ENCODE measurements around the gene CLOCK.

CLOCK gene

GRCh38 chr4:55393461-55394320 is 153.0 kb downstream of the CLOCK start:
- no peak overlapping the region for H3K4me3 ChIP-seq (ENCODE audit: low read depth, low read length)
- TF ChIP-seq, protein P1, sequence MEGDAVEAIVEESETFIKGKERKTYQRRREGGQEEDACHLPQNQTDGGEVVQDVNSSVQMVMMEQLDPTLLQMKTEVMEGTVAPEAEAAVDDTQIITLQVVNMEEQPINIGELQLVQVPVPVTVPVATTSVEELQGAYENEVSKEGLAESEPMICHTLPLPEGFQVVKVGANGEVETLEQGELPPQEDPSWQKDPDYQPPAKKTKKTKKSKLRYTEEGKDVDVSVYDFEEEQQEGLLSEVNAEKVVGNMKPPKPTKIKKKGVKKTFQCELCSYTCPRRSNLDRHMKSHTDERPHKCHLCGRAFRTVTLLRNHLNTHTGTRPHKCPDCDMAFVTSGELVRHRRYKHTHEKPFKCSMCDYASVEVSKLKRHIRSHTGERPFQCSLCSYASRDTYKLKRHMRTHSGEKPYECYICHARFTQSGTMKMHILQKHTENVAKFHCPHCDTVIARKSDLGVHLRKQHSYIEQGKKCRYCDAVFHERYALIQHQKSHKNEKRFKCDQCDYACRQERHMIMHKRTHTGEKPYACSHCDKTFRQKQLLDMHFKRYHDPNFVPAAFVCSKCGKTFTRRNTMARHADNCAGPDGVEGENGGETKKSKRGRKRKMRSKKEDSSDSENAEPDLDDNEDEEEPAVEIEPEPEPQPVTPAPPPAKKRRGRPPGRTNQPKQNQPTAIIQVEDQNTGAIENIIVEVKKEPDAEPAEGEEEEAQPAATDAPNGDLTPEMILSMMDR (IDR thresholded peaks at IDR 0.05; ENCODE audit: borderline replicate concordance, insufficient read depth, low read depth, low read length): no peak

GRCh38 chr4:55386840-55387239 is 159.9 kb downstream of the CLOCK start:
- H3K4me3 ChIP-seq (ENCODE audit: low read depth, low read length): no peak overlapping the region
- TF ChIP-seq, protein P1 (IDR thresholded peaks at IDR 0.05; ENCODE audit: borderline replicate concordance, insufficient read depth, low read depth, low read length): no peak

DNA sequence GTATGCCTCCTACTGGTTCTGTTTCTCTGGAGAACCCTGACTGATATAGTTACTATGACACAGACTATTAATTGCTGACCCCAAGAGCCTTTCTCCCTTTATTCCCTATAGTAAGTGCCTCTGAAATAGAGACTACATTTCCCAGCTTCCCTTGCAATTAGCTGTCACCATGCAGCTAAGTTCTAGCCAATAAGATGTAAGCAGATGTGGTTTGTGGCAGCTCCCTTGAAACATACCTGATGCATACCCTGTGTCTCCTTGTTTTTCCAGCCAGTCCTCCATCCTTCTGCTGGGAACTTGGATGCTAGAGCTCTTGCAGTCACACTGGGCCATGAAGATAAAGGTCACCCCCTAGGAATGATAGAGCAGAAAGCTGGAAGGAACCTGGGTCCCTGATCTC is 160.6 kb downstream of the CLOCK start:
- TF ChIP-seq, protein P1 (IDR thresholded peaks at IDR 0.05; ENCODE audit: borderline replicate concordance, insufficient read depth, low read depth, low read length): no peak
- no peak overlapping the region for H3K4me3 ChIP-seq (ENCODE audit: low read depth, low read length)

GRCh38 chr4:55385201-55385649 is 161.5 kb downstream of the CLOCK start:
- H3K4me3 ChIP-seq (ENCODE audit: low read depth, low read length): no peak overlapping the region
- TF ChIP-seq, protein P1 (IDR thresholded peaks at IDR 0.05; ENCODE audit: borderline replicate concordance, insufficient read depth, low read depth, low read length): no peak

DNA sequence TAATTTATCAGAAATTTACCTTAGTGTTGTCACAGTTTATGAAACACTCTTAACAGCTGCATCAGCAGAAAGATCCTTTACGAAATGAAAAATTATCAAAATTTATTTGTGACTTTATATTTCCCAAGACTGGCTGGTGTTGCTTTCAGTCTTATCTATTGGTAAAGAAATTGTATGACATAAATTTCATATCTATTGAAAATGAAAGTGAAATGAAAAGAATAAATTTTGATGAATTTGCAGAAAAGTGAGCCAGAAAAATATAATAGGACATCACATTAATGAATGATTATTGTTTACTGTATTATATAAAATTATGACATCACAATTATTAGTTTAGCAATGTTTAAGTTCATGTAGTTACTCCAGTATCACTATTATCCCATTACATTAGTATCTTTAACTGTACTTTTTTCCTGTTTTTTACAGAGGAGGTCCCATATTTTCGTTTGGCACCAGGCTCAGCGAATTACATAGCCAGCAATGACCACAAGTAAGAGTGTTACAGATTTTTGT is 164.2 kb downstream of the CLOCK start:
- TF ChIP-seq, protein P1 (IDR thresholded peaks at IDR 0.05; ENCODE audit: borderline replicate concordance, insufficient read depth, low read depth, low read length): no peak
- no peak overlapping the region for H3K4me3 ChIP-seq (ENCODE audit: low read depth, low read length)

- H3K4me3 ChIP-seq (ENCODE audit: low read depth, low read length): no peak overlapping the region
- TF ChIP-seq, protein P1 (IDR thresholded peaks at IDR 0.05; ENCODE audit: borderline replicate concordance, insufficient read depth, low read depth, low read length): no peak
These were observed 165.2 kb downstream of the CLOCK start for GRCh38 chr4:55381502-55381901.

- no peak overlapping the region for H3K4me3 ChIP-seq (ENCODE audit: low read depth, low read length)
- TF ChIP-seq, protein P1 (IDR thresholded peaks at IDR 0.05; ENCODE audit: borderline replicate concordance, insufficient read depth, low read depth, low read length): no peak
These were observed 166.1 kb downstream of the CLOCK start for GRCh38 chr4:55380576-55380975.
